Bronchial epithelial cell (primary cell): ENCODE measurements around the gene TRPM6. TPM values are rescaled to one million over a fixed set of nuclear protein-coding genes. Genes with fewer than 3 reads are reported as not detected.

Experiments used
- DNase-seq: peaks from one replicate; pipeline ENCODE4 v3.0.0-alpha.2; 2010; ENCODE audit warnings: low read depth
- FAIRE-seq: peaks from 2 replicates; lab custom pipeline; 2011; peaks lifted over from hg19 to GRCh38; lab: Jason Lieb, UNC
- H3K27me3 ChIP-seq: 2 replicates; pipeline ENCODE4 v1.5.1; 2011; ENCODE audit warnings: low read length; ENCODE audit not compliant: control insufficient read depth, insufficient read depth
- H3K36me3 ChIP-seq: 2 replicates; pipeline ENCODE4 v1.5.1; 2011; ENCODE audit warnings: low read length; ENCODE audit not compliant: control insufficient read depth, insufficient read depth
- H3K4me3 ChIP-seq: 2 replicates; pipeline ENCODE4 v1.5.1; 2011; ENCODE audit warnings: mild to moderate bottlenecking, low read depth, low read length, control low read depth
- CTCF ChIP-seq: IDR thresholded peaks from 2 replicates; pipeline ENCODE4 v1.5.1; 2011; ENCODE audit warnings: mild to moderate bottlenecking, moderate library complexity, low read length, control low read depth, inconsistent platforms; ENCODE audit not compliant: insufficient read depth, severe bottlenecking
- total RNA-seq: library from RNA; depleted of rRNA; stranded (reverse); fragments of >200 nt; gene quantifications from 2 replicates; pipeline ENCODE4 v1.2.1, GENCODE V29; 2014

TRPM6 gene
- total RNA-seq, 1 donor from 2014 or later, result under 0.01 TPM

DNA sequence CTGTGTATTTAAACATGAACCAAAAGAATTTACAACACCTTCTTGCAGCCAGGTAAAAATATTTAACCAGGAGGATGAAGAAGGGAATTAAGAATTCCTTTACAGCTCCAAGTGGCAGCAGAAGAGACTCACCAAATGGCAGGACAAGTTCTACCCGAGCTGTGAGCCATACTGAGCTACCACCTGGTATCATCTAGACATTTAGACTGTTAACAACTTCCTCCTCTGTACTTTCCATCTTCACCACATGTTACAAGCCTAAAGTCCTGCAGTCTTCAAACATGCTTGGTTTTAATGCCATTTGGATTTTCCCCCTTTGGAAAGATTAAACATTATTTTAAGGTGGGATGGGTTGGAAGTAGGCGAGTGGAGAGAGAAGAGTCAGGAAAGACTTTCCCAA is 190.2 kb downstream of the TRPM6 start:
- Histone ChIP-seq H3K4me3 (no peak overlapping the region), H3K27me3 (no peaks in the 10 kb centered on the region), H3K36me3 (no peaks in the 10 kb centered on the region)
- TF ChIP-seq CTCF, result no peak
- no peak for DNase-seq
- FAIRE-seq, result no peak

DNA sequence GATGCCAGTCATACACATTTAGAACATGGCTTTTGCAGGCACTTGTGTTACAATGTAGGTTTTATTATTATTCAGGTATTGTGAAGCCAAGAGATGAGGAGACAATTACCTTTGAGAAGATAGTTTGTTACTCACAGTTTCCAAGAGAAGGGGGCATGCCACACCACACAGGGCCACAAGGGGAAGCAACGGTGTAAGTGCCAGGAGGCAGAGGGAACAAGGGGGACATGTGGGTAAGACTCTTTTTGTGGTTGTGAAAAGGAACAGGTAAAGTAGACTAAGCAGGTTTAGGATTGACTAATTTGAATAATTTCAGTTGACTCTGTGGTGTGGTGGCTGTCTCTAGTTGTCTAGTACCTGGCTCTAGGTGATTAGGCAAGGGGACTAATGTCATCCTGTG is 191.2 kb downstream of the TRPM6 start:
- no peak for TF ChIP-seq CTCF
- no peaks in the 10 kb centered on the region for H3K27me3 ChIP-seq
- no peak overlapping the region for H3K4me3 ChIP-seq
- DNase-seq (no peak), FAIRE-seq (no peak)
- H3K36me3 ChIP-seq, result no peaks in the 10 kb centered on the region

- no peak overlapping the region for H3K4me3 ChIP-seq
- no peak for DNase-seq
- no peaks in the 10 kb centered on the region for H3K36me3 ChIP-seq
- H3K27me3 ChIP-seq, result no peaks in the 10 kb centered on the region
- TF ChIP-seq CTCF, result no peak
- FAIRE-seq, result no peak
Observed at GRCh38 chr9:74691058-74691457, 196.7 kb downstream of the TRPM6 start.

DNA sequence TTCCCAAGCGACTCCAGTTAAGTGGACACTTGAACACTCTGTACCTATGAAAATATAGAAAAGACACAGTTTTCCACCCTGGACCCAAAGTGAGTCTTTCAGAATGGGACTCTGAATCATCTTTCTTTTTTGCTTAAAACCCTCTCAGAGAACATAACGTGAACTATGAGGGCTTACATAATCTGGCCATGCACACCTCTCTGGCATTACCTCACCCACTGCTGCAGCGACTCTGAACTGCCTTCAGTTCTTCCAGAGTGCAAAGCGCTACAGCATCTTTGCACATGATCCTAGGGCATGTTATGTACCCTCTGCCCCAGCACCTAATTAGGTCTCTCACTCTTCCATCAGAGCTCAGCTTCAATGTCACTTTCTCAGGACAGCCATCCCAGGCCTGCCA is 204.4 kb downstream of the TRPM6 start:
- Histone ChIP-seq H3K27me3 (no peaks in the 10 kb centered on the region), H3K36me3 (no peaks in the 10 kb centered on the region), H3K4me3 (no peak overlapping the region)
- TF ChIP-seq CTCF, result no peak
- no peak for FAIRE-seq
- DNase-seq, result no peak

GRCh38 chr9:74681906-74682305 is 205.8 kb downstream of the TRPM6 start:
- FAIRE-seq (no peak), DNase-seq (no peak)
- Histone ChIP-seq H3K4me3 (no peak overlapping the region), H3K27me3 (no peaks in the 10 kb centered on the region), H3K36me3 (no peaks in the 10 kb centered on the region)
- TF ChIP-seq CTCF, result no peak

DNA sequence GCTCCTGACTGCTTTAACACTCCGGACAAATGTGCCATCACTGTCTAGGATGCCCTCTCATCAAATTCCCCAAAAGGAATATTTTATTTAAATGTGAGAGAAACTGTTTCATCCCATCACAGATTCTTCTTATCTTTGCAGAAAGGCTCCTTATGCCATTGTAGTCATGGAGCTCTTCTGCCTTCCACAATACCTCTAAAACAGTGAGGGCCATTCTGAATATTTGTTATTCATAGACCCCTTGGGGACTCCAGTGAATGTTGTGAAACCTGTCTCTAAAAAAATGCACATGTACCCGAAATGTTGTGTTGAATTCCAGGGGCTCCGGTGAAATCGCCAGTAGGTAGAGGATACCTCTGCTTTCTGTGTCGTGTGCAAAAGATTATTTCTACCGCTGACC is 213.6 kb downstream of the TRPM6 start:
- Histone ChIP-seq H3K27me3 (no peaks in the 10 kb centered on the region), H3K4me3 (no peak overlapping the region), H3K36me3 (no peaks in the 10 kb centered on the region)
- no peak for TF ChIP-seq CTCF
- DNase-seq (no peak), FAIRE-seq (no peak)
